Measurements from ENCODE around the gene SLC37A2.
A peak's percentile ranks its signal among the peaks of the same experiment; 100 is the strongest.

SLC37A2 gene

GRCh38 chr11:125074511-125075241, 11.6 kb downstream of the SLC37A2 start:
- H2AFZ ChIP-seq (ENCODE audit: low read length), result no peak overlapping the region
- peaks cover 0 to 2% of the 10 kb centered on the region in 2 donors for H3K9me3 ChIP-seq (replicated peaks in 1 of 2; ENCODE audit: control insufficient read depth in 2 of 2, insufficient read depth in 1 of 2, low read depth in 1 of 2, low read length in 2 of 2)
- no peak overlapping the region for H3K9ac ChIP-seq (ENCODE audit: low read depth, low read length, poor library complexity)
- peaks cover 0 to 4% (median 2%) of the 10 kb centered on the region in 3 experiments for H3K27me3 ChIP-seq (ENCODE audit: control insufficient read depth in 3 of 3, insufficient read depth in 3 of 3, low read depth in 1 of 3, low read length in 3 of 3)
- peak overlapping the region; percentile 51 for H3K23ac ChIP-seq (ENCODE audit: low read depth, low read length, poor library complexity)
- no peak overlapping the region for H2BK5ac ChIP-seq (ENCODE audit: low read length)
- H3K4me2 ChIP-seq (ENCODE audit: insufficient read depth, low read length, poor library complexity, severe bottlenecking), result no peak overlapping the region
- H4K8ac ChIP-seq (ENCODE audit: low read depth, low read length), result no peak overlapping the region
- H2BK12ac ChIP-seq (ENCODE audit: low read length), result no peak overlapping the region
- no peak overlapping the region for H3K4me3 ChIP-seq (ENCODE audit: low read length in 2 of 2)
- H3K14ac ChIP-seq (ENCODE audit: low read length), result no peak overlapping the region
- no CpG with 5 or more reads among the region's 11 CpGs for WGBS, 2 donors (ENCODE audit: extremely low coverage in 2 of 2, insufficient read length in 2 of 2, insufficient replicate concordance in 1 of 2)
- H3K79me1 ChIP-seq (ENCODE audit: low read depth, low read length), result no peaks in the 10 kb centered on the region
- H4K91ac ChIP-seq (ENCODE audit: low read depth, low read length, poor library complexity), result peak overlapping the region; percentile 14
- H2BK120ac ChIP-seq (ENCODE audit: low read depth, low read length), result no peak overlapping the region
- H3K18ac ChIP-seq (ENCODE audit: low read length), result no peak overlapping the region
- no peak overlapping the region for H3K4ac ChIP-seq (ENCODE audit: low read length)
- no peak overlapping the region for H2BK15ac ChIP-seq (ENCODE audit: low read length)
- no peak overlapping the region for H3K27ac ChIP-seq (replicated peaks; ENCODE audit: low read length)
- H3K36me3 ChIP-seq (replicated peaks in 1 of 2; ENCODE audit: control insufficient read depth in 2 of 2, insufficient read depth in 2 of 2, low read length in 2 of 2), result no peaks in the 10 kb centered on the region
- peak overlapping the region; percentile 43 for H2AK5ac ChIP-seq (ENCODE audit: low read depth, low read length)
- peaks cover 4 to 12% of the 10 kb centered on the region in 2 donors for H3K4me1 ChIP-seq (ENCODE audit: control insufficient read depth in 2 of 2, insufficient read depth in 1 of 2, low read depth in 1 of 2, low read length in 2 of 2)
- no peak for DNase-seq (ENCODE audit: low spot score)

- peaks cover 0 to 4% (median 0%) of the 10 kb centered on the region in 3 experiments for H3K27me3 ChIP-seq (ENCODE audit: control insufficient read depth in 3 of 3, insufficient read depth in 3 of 3, low read depth in 1 of 3, low read length in 3 of 3)
- H2AFZ ChIP-seq (ENCODE audit: low read length), result no peak overlapping the region
- H3K14ac ChIP-seq (ENCODE audit: low read length), result no peak overlapping the region
- WGBS, 2 donors (ENCODE audit: extremely low coverage in 2 of 2, insufficient read length in 2 of 2, insufficient replicate concordance in 1 of 2), result no CpG with 5 or more reads among the region's 7 CpGs
- no peak overlapping the region for H2BK12ac ChIP-seq (ENCODE audit: low read length)
- peaks cover 0 to 2% of the 10 kb centered on the region in 2 donors for H3K9me3 ChIP-seq (replicated peaks in 1 of 2; ENCODE audit: control insufficient read depth in 2 of 2, insufficient read depth in 1 of 2, low read depth in 1 of 2, low read length in 2 of 2)
- H3K4me1 ChIP-seq (ENCODE audit: control insufficient read depth in 2 of 2, insufficient read depth in 1 of 2, low read depth in 1 of 2, low read length in 2 of 2), result peaks cover 4 to 12% of the 10 kb centered on the region in 2 donors
- no peak overlapping the region for H3K27ac ChIP-seq (replicated peaks; ENCODE audit: low read length)
- H3K4ac ChIP-seq (ENCODE audit: low read length), result no peak overlapping the region
- no peak overlapping the region for H2AK5ac ChIP-seq (ENCODE audit: low read depth, low read length)
- H3K18ac ChIP-seq (ENCODE audit: low read length), result no peak overlapping the region
- H4K91ac ChIP-seq (ENCODE audit: low read depth, low read length, poor library complexity), result no peak overlapping the region
- H2BK5ac ChIP-seq (ENCODE audit: low read length), result no peak overlapping the region
- H3K4me3 ChIP-seq (ENCODE audit: low read length in 2 of 2), result no peak overlapping the region
- no peak overlapping the region for H4K8ac ChIP-seq (ENCODE audit: low read depth, low read length)
- no peak overlapping the region for H3K9ac ChIP-seq (ENCODE audit: low read depth, low read length, poor library complexity)
- H3K36me3 ChIP-seq (replicated peaks in 1 of 2; ENCODE audit: control insufficient read depth in 2 of 2, insufficient read depth in 2 of 2, low read length in 2 of 2), result no peaks in the 10 kb centered on the region
- no peak overlapping the region for H3K23ac ChIP-seq (ENCODE audit: low read depth, low read length, poor library complexity)
- no peak for DNase-seq (ENCODE audit: low spot score)
- no peak overlapping the region for H3K4me2 ChIP-seq (ENCODE audit: insufficient read depth, low read length, poor library complexity, severe bottlenecking)
- H3K79me1 ChIP-seq (ENCODE audit: low read depth, low read length), result no peaks in the 10 kb centered on the region
- no peak overlapping the region for H2BK120ac ChIP-seq (ENCODE audit: low read depth, low read length)
- no peak overlapping the region for H2BK15ac ChIP-seq (ENCODE audit: low read length)
Measured at GRCh38 chr11:125075242-125075625, 12.1 kb downstream of the SLC37A2 start.

- Histone ChIP-seq H4K91ac (ENCODE audit: low read depth, low read length, poor library complexity) (no peak overlapping the region), H3K27ac (replicated peaks; ENCODE audit: low read length) (no peak overlapping the region), H3K4me2 (ENCODE audit: insufficient read depth, low read length, poor library complexity, severe bottlenecking) (no peak overlapping the region), H2BK120ac (ENCODE audit: low read depth, low read length) (no peak overlapping the region), H3K4me3 (ENCODE audit: low read length in 2 of 2) (no peak overlapping the region), H2BK15ac (ENCODE audit: low read length) (no peak overlapping the region), H3K18ac (ENCODE audit: low read length) (no peak overlapping the region), H3K9ac (ENCODE audit: low read depth, low read length, poor library complexity) (no peak overlapping the region), H2AFZ (ENCODE audit: low read length) (peak overlapping the region; percentile 30), H3K4me1 (ENCODE audit: control insufficient read depth in 2 of 2, insufficient read depth in 1 of 2, low read depth in 1 of 2, low read length in 2 of 2) (peaks cover 3 to 8% of the 10 kb centered on the region in 2 donors), H3K79me1 (ENCODE audit: low read depth, low read length) (no peaks in the 10 kb centered on the region), H4K8ac (ENCODE audit: low read depth, low read length) (no peak overlapping the region), H2BK12ac (ENCODE audit: low read length) (no peak overlapping the region), H3K4ac (ENCODE audit: low read length) (no peak overlapping the region), H3K23ac (ENCODE audit: low read depth, low read length, poor library complexity) (no peak overlapping the region), H3K27me3 (ENCODE audit: control insufficient read depth in 3 of 3, insufficient read depth in 3 of 3, low read depth in 1 of 3, low read length in 3 of 3) (peaks cover 0 to 4% (median 0%) of the 10 kb centered on the region in 3 experiments), H3K36me3 (replicated peaks in 1 of 2; ENCODE audit: control insufficient read depth in 2 of 2, insufficient read depth in 2 of 2, low read length in 2 of 2) (no peaks in the 10 kb centered on the region), H2AK5ac (ENCODE audit: low read depth, low read length) (no peak overlapping the region), H2BK5ac (ENCODE audit: low read length) (no peak overlapping the region), H3K14ac (ENCODE audit: low read length) (no peak overlapping the region), H3K9me3 (replicated peaks in 1 of 2; ENCODE audit: control insufficient read depth in 2 of 2, insufficient read depth in 1 of 2, low read depth in 1 of 2, low read length in 2 of 2) (peaks cover 0 to 2% of the 10 kb centered on the region in 2 donors)
- WGBS, 2 donors (ENCODE audit: extremely low coverage in 2 of 2, insufficient read length in 2 of 2, insufficient replicate concordance in 1 of 2), result no CpG with 5 or more reads among the region's 11 CpGs
- no peak for DNase-seq (ENCODE audit: low spot score)
Measured at GRCh38 chr11:125075900-125076317, 12.8 kb downstream of the SLC37A2 start.

GRCh38 chr11:125076378-125076945, 13.4 kb downstream of the SLC37A2 start:
- H2AK5ac ChIP-seq (ENCODE audit: low read depth, low read length), result no peak overlapping the region
- no CpG with 5 or more reads among the region's 14 CpGs for WGBS, 2 donors (ENCODE audit: extremely low coverage in 2 of 2, insufficient read length in 2 of 2, insufficient replicate concordance in 1 of 2)
- no peak overlapping the region for H3K27ac ChIP-seq (replicated peaks; ENCODE audit: low read length)

More at GRCh38 chr11:125076378-125076945, 13.4 kb downstream of the SLC37A2 start:
- H3K4ac ChIP-seq (ENCODE audit: low read length), result no peak overlapping the region
- DNase-seq (ENCODE audit: low spot score), result no peak
- H2BK120ac ChIP-seq (ENCODE audit: low read depth, low read length), result no peak overlapping the region
- H3K4me1 ChIP-seq (ENCODE audit: control insufficient read depth in 2 of 2, insufficient read depth in 1 of 2, low read depth in 1 of 2, low read length in 2 of 2), result peaks cover 4 to 5% of the 10 kb centered on the region in 2 donors
- peaks cover 0 to 4% (median 0%) of the 10 kb centered on the region in 3 experiments for H3K27me3 ChIP-seq (ENCODE audit: control insufficient read depth in 3 of 3, insufficient read depth in 3 of 3, low read depth in 1 of 3, low read length in 3 of 3)
- H3K9me3 ChIP-seq (replicated peaks in 1 of 2; ENCODE audit: control insufficient read depth in 2 of 2, insufficient read depth in 1 of 2, low read depth in 1 of 2, low read length in 2 of 2), result peaks cover 0 to 2% of the 10 kb centered on the region in 2 donors
- peak overlapping the region; percentile 30 for H2AFZ ChIP-seq (ENCODE audit: low read length)
- H3K79me1 ChIP-seq (ENCODE audit: low read depth, low read length), result no peaks in the 10 kb centered on the region
- no peak overlapping the region for H3K9ac ChIP-seq (ENCODE audit: low read depth, low read length, poor library complexity)
- no peak overlapping the region for H3K18ac ChIP-seq (ENCODE audit: low read length)
- no peak overlapping the region for H4K8ac ChIP-seq (ENCODE audit: low read depth, low read length)
- no peak overlapping the region for H3K4me3 ChIP-seq (ENCODE audit: low read length in 2 of 2)
- H4K91ac ChIP-seq (ENCODE audit: low read depth, low read length, poor library complexity), result no peak overlapping the region
- no peak overlapping the region for H2BK12ac ChIP-seq (ENCODE audit: low read length)
- H3K36me3 ChIP-seq (replicated peaks in 1 of 2; ENCODE audit: control insufficient read depth in 2 of 2, insufficient read depth in 2 of 2, low read length in 2 of 2), result no peaks in the 10 kb centered on the region
- H2BK15ac ChIP-seq (ENCODE audit: low read length), result no peak overlapping the region
- H2BK5ac ChIP-seq (ENCODE audit: low read length), result peak overlapping the region; percentile 8
- peak overlapping the region; percentile 19 for H3K23ac ChIP-seq (ENCODE audit: low read depth, low read length, poor library complexity)
- H3K14ac ChIP-seq (ENCODE audit: low read length), result peak overlapping the region; percentile 21
- no peak overlapping the region for H3K4me2 ChIP-seq (ENCODE audit: insufficient read depth, low read length, poor library complexity, severe bottlenecking)
